Activated T-helper 2 cell treated with anti-CD3 and anti-CD28 coated beads, Interferon-gamma antibody, Interleukin-2, Interleukin-4, amounts not matched to agents 10 μg/mL and 5 μg/mL and 100 μg/mL, durations not matched to agents 14 hours and 24 hours and 36 hours (primary cell): ENCODE results near the gene P2RY6. TPM values are rescaled to one million over a fixed set of nuclear protein-coding genes. Genes with fewer than 3 reads are reported as not detected.

Experiments
- DNase-seq: peaks from one replicate; pipeline ENCODE4 v3.0.0; 2021; ENCODE audit warnings: low spot score
- H3K27ac Mint-ChIP-seq: one replicate; pipeline ENCODE4 v1.8.0; 2021; ENCODE audit warnings: mixed read lengths
- H3K27me3 Mint-ChIP-seq: one replicate; pipeline ENCODE4 v1.8.0; 2021; ENCODE audit warnings: low read depth, mixed read lengths
- H3K36me3 Mint-ChIP-seq: one replicate; pipeline ENCODE4 v1.8.0; 2021; ENCODE audit warnings: low read depth, mixed read lengths
- H3K4me1 Mint-ChIP-seq: one replicate; pipeline ENCODE4 v1.8.0; 2021; ENCODE audit warnings: low read depth, mixed read lengths
- H3K4me3 Mint-ChIP-seq: one replicate; pipeline ENCODE4 v1.8.0; 2021; ENCODE audit warnings: low read depth, mild to moderate bottlenecking, moderate library complexity, mixed read lengths
- H3K9me3 Mint-ChIP-seq: one replicate; pipeline ENCODE4 v1.8.0; 2021; ENCODE audit warnings: mixed read lengths
- intact Hi-C: fragments of 100-400 bp; cut with micrococcal nuclease; formaldehyde crosslinking; loops from one replicate; pipeline ENCODE4 v1.15.1; 2023
- total RNA-seq: library from RNA; stranded (reverse); gene quantifications from 2 replicates; pipeline ENCODE4 v1.2.3, GENCODE V29; 2022

Gene P2RY6
- total RNA-seq, 1 donor from 2014 or later, result not detected

DNA sequence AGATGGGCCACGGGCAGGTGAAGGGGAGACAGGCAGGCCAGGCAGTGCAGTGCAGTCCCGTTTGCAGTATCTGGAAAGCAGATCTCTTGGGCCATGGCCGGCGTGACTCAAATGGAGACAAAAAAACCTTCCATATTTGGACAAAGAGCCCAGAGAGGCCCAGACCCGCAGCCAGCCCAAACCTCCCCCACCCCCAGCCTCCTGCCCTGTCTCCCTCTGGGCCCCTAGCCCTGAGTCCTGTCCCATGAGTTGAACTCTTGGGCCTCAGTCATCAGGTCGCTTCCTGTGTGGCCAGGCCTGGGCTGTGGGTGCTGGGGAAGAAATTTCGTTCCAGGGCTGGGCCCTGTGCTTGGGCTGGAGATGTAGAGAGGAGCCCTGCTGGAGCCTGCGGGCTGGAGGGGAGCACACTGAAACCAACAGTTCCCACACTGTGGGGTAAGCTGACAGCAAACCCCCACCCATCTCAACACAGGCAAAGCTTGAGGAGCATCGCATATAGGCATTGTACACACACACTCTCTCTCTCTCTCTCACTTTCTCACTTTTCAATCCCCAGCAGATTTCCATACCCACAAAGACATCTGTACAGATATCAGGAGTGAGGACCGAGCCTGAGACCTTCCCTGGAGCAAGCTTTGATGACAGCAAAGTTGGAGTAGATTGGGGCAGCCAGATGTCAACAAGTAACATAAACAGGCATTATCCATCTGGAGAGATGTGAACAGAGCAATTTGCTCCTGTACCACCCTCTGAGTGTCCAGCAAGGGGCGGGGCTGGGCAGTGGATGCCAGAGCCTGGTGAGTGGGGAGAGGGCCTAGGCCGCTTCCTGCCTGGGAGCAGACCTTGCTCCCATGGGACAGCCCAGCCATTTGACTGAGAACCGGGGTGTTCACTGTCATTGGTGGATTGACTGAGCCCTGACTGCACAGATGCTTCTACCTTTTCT is 53.2 kb downstream of the P2RY6 start:
- no peak overlapping the region for H3K27ac Mint-ChIP-seq
- H3K36me3 Mint-ChIP-seq, result no peaks in the 10 kb centered on the region
- DNase-seq, result no peak
- no peaks in the 10 kb centered on the region for H3K9me3 Mint-ChIP-seq
- intact Hi-C loops, result no loop called here
- H3K27me3 Mint-ChIP-seq, result peaks cover 2% of the 10 kb centered on the region
- H3K4me3 Mint-ChIP-seq, result no peak overlapping the region
- H3K4me1 Mint-ChIP-seq, result peaks cover 6% of the 10 kb centered on the region

DNA sequence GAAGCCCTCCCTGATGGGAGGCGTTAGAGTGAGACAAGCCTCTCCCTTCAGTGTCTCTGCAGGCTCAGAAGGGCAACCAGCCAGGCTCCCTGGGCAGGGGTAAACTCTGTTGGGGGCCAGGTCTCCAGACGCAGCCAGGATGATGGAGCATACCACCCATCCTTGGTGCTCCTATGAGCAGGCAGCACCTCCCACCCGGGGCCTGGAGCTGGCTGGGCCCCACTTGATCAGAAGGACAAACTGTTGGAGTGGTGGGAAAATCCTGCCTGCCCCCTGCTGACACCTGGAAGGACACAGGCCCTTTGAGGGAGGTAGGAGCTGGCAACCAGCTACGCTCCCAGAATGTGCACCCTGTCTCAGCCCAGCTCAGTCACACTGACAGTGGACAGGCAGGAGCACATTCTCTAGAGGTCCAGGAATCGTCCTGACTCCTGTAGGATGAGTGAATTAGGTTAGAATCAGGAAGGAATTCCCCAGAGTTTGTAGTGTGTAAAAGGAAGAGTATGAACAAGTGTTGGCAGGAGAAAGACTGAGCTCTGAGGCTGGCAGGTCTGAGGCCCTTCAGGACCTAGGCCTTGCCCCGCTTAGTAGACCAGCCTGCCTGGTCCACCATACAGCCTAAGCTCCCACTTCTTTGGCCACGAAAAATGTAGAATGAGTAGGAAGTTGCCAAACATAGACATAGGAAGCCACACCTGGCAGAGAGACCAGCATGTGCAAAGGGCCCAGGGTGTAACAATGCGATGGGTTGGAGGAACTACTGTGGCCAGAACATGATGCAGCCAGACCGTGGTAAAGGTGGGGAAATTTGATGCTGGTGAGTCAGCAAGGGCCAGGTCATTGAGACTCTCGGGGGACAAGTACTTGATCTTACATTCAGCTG is 55.0 kb downstream of the P2RY6 start:
- Mint-ChIP-seq H3K36me3 (no peaks in the 10 kb centered on the region), H3K27ac (no peak overlapping the region), H3K9me3 (no peaks in the 10 kb centered on the region), H3K27me3 (no peaks in the 10 kb centered on the region), H3K4me3 (no peak overlapping the region), H3K4me1 (peaks cover 2% of the 10 kb centered on the region)
- intact Hi-C loops, result no loop called here
- no peak for DNase-seq

DNA sequence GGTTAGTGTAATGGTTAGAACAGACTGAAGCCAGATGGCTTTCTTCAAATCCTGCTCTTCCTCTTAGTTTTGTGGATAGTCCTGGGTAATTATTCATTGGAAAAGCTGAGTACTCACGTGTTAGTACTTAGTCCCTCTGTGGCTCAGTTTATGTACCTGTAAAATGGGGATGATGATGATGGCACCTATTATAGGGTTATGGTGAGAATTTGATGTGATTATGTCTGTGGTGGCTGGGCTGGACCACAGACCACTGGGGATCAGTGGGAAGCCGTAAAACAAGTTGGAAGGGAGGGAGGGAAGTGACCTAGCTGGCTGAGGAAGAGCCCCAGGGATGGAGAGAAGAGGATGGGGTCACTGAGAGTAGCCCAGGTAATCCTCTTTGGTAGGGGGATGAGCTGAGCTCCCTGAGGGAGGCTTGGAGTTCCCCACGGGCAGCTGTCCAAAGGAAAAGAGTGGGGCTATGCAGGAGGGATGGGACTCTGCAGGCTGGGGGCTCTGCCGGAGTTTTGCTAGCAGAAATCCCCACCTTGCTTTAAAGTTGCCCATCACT is 55.8 kb downstream of the P2RY6 start:
- DNase-seq, result no peak
- Mint-ChIP-seq H3K4me3 (no peak overlapping the region), H3K27ac (no peak overlapping the region), H3K27me3 (no peaks in the 10 kb centered on the region), H3K36me3 (no peaks in the 10 kb centered on the region), H3K4me1 (peaks cover 2% of the 10 kb centered on the region), H3K9me3 (no peaks in the 10 kb centered on the region)
- intact Hi-C loops, result no loop called here

DNA sequence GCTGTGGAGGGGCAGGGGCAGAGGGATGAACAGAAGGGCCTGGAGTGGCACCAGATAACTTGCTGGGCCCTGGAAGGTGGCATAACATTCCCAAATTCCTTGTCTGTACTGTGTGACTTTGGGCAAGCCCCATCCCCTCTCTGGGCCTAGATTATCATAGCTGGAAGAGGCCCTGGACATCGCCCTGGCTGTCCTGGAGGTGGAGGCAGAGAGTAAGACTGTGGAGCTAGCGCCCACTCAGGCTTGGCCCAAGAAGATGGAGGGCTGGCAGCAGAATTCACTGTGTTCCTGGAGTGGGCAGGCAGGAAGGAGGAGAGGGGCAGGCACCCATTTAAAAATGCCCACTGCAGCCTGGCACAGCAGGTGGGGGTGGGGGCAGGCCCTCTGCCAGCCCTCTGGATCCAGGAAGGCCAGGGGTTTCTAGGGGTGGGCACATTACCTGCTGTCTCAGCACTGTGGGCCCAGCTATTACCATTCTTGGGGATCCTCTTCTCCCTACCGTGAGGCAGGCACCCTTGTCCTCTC is 58.5 kb downstream of the P2RY6 start:
- H3K27ac Mint-ChIP-seq, result no peak overlapping the region
- H3K27me3 Mint-ChIP-seq, result no peaks in the 10 kb centered on the region
- intact Hi-C loops, result no loop called here
- H3K9me3 Mint-ChIP-seq, result no peaks in the 10 kb centered on the region
- H3K4me1 Mint-ChIP-seq, result peaks cover 2% of the 10 kb centered on the region
- DNase-seq, result no peak
- no peak overlapping the region for H3K4me3 Mint-ChIP-seq
- no peaks in the 10 kb centered on the region for H3K36me3 Mint-ChIP-seq

DNA sequence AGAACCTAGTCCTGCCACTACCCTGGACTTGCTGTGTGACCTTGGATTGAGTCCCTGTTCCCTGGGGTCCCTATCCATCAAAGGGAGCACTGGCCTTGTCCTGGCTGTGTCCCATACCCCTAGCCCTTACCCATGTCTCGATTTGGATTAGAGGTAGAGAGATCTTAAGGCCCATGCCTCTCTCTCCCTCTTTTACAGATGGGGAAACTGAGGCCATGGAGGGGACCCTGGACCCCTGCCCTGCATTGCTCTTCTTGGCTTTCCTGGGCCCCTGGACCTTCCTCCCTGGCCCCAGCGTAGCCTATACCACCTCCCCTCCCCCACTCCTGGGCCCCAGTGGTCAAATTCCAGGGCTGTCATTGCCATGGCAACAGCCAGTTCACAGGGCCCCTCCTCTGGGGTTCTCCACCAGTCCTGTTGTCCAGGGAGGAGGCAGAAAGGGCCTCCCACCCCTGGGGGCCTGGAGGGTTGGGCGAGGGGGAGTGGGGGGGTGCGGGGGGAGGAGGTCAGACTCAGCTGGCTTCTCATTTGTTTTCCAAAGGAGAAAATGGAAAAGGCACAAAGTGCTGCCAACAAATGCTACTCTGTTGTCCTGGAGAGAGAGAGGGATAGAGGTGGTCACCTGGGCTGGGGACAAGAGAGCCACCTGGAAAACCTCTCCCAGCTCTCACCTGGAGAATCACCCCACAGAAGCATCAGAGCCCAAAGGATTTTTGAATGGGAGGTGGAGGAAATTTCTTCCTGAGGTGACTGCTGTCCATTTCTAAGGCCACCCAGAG is 59.2 kb downstream of the P2RY6 start:
- DNase-seq, result no peak
- no peaks in the 10 kb centered on the region for H3K36me3 Mint-ChIP-seq
- no peak overlapping the region for H3K27ac Mint-ChIP-seq
- intact Hi-C loops, result no loop called here
- H3K9me3 Mint-ChIP-seq, result no peaks in the 10 kb centered on the region
- no peaks in the 10 kb centered on the region for H3K27me3 Mint-ChIP-seq
- H3K4me3 Mint-ChIP-seq, result no peak overlapping the region
- peaks cover 2% of the 10 kb centered on the region for H3K4me1 Mint-ChIP-seq

DNA sequence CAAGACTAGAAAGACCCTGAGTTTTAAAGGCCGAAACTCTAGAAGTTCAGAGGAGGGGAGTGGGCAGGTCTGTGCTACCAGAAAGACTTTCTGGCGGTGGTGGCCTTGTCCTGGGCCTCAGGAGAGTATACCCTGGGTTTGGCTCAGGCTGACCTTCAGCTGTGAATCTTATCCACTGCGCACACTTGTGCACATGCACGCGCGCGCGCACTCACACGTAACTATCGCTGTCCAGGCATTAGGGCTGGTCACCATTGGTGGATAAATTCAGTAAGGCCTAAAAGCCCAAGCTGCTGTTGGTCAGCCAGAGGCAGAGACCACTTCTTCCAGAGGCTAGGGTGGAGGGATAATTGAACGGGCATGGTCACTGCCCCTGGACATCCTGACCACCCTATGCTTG is 61.0 kb downstream of the P2RY6 start:
- Mint-ChIP-seq H3K27ac (no peak overlapping the region), H3K4me3 (no peak overlapping the region), H3K36me3 (no peaks in the 10 kb centered on the region), H3K27me3 (peaks cover 5% of the 10 kb centered on the region), H3K9me3 (no peaks in the 10 kb centered on the region), H3K4me1 (peaks cover 4% of the 10 kb centered on the region)
- intact Hi-C loops, result no loop called here
- no peak for DNase-seq

DNA sequence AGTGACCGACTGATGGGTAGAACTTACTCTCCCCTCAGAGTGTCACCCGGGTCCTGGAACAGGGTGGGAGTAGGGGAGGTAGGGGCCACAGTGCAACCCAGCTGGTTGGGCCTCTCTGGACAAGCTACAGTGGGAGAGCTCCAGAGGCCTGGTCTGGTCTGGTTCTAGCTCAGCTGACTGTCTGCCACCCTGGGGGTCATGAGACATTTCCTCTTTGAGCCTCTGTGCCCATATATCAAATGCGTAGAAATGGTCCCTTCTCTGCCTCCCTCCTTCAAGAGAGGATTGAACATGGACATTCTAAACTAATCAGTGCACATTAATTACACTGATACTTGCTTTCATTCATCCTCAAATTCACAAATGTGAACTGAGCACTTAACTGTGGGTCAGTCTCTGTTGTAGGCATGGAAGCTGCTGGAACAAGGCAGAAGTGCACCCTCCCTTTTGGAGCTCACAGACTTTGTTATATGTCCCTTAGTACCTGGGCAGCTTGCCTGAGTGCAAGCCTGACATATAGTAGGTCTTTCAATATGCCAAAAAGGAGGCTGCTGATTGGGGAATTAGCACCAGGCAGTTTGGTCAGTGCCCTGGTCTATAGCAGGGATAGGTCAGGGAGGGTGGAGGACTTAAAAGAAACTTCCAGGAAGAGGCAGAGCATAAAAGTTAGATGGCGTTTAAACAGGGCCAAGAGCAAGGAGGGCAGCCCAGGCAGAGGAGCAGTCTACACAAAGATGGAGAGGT is 61.7 kb downstream of the P2RY6 start:
- no peak for DNase-seq
- Mint-ChIP-seq H3K9me3 (no peaks in the 10 kb centered on the region), H3K36me3 (no peaks in the 10 kb centered on the region), H3K27ac (no peak overlapping the region), H3K27me3 (peaks cover 5% of the 10 kb centered on the region), H3K4me1 (peaks cover 4% of the 10 kb centered on the region), H3K4me3 (no peak overlapping the region)
- intact Hi-C loops, result no loop called here

DNA sequence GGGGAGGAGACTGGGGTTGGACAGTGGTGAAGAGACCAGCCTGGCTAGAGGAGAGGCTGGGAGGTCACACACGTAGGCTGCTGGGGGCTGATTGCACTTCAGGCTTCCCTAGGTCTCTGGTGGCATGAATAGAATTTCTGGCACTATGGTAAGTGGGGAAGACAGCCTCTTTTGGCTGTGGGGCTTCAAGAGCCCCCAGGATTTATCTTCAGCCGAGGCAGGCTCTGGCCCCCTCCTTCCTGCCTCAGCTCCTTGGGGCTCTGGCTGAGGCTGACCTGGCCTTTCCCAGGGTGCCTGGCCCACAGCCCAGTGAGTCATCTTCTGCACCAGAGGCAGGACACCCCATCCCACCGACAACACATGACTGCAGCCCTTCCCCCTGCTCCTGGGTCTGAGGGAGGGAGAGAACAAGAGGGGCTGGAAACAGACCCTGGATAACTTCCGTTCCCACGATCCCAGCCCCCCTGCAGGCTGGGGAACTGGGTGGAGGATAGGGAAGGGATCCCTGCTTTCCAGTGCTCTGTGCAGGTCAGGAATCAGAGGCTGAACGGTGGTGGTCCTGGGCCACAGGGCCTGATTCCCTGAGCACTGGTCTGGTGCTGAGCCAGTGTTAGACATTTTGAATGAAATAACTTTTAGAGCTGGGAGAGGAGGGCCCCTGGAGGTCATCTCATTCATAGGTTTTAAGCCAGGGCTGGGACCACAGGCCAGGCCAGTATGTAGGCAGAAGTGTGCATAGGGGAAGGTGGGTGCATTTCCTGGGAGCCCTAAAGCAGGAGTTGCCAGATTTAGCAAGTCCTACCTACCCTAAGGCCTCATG is 62.5 kb downstream of the P2RY6 start:
- Mint-ChIP-seq H3K9me3 (no peaks in the 10 kb centered on the region), H3K27me3 (peaks cover 5% of the 10 kb centered on the region), H3K4me1 (peaks cover 4% of the 10 kb centered on the region), H3K27ac (no peak overlapping the region), H3K4me3 (no peak overlapping the region), H3K36me3 (no peaks in the 10 kb centered on the region)
- intact Hi-C loops, result loop anchor here (1.0 kb wide), 2 partner anchors 27 to 39 kb away; no protein-coding TSS in a partner anchor
- DNase-seq, result no peak

DNA sequence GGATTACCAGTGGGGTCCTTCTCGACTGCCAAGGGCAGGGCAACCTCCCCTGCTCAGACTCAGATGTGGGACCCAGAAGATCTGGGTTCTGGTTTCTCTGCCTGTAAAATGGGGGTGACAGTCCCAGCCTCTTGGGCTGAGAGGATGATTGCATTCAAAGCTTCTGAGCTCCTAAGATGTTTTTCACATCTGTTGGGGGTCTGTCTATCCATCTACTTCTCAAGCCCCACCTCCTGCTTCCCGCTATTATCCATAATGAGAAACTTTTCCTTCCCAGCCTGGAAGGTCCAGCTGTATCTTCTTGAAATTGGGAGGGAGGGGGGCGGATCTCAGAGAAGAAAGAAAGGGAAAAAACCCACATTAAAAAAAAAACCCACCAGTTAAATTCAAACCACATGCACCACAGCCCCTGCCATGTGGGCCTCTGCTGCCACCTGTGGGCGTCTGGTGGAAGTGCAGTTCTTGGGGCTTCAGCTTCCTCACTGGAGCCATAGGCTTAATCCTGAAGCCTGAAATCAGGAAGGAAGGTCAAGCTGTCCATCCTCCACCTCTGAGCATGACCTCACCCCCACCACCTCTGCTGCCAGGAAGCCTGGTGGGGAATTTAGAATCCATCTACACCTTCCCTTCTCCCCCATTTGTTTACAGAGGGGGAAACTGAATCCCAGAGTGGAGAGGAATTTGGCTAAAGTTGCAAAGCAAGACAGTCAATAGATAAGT is 63.2 kb downstream of the P2RY6 start:
- H3K4me3 Mint-ChIP-seq, result no peak overlapping the region
- DNase-seq, result peak; percentile 61
- peaks cover 4% of the 10 kb centered on the region for H3K4me1 Mint-ChIP-seq
- H3K27ac Mint-ChIP-seq, result no peak overlapping the region
- intact Hi-C loops, result loop anchor here (1.0 kb wide), 2 partner anchors 28 to 40 kb away; no protein-coding TSS in a partner anchor
- H3K9me3 Mint-ChIP-seq, result no peaks in the 10 kb centered on the region
- H3K27me3 Mint-ChIP-seq, result peaks cover 5% of the 10 kb centered on the region
- no peaks in the 10 kb centered on the region for H3K36me3 Mint-ChIP-seq

DNA sequence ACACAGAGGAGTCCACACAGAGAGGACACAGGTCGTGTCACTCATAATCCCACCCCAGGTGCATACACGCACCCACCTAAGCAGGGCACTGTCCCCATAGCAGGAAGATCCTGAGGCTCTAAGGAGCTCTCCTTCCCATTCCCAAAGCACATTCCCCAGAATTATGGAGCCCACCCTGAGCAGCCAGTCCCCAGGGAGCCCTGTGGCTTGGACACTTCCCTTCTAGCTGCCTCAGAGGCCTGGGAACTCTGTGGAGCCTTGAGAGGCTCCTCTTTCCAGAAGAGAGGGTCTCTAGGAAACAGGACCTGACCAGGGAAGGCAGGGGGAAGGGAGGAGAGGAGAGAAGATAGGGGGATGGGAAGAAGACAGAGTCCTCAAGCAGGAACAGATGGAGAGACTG is 65.7 kb downstream of the P2RY6 start:
- peaks cover 4% of the 10 kb centered on the region for H3K4me1 Mint-ChIP-seq

More for the DNA sequence above, 65.7 kb downstream of the P2RY6 start:
- no peak for DNase-seq
- Mint-ChIP-seq H3K27ac (no peak overlapping the region), H3K36me3 (no peaks in the 10 kb centered on the region), H3K9me3 (no peaks in the 10 kb centered on the region), H3K27me3 (peaks cover 5% of the 10 kb centered on the region), H3K4me3 (no peak overlapping the region)
- intact Hi-C loops, result no loop called here
